Measurements from ENCODE around the gene CDK19. TPM values are rescaled to one million over a fixed set of nuclear protein-coding genes. Genes with fewer than 3 reads are reported as not detected.

The CDK19 gene
- total and polyA plus RNA-seq, 9 of the 15 experiments (the other 6 are each of a cell fraction or from before 2014, with no cell fraction given), result 3.8 to 15.2 (median 7.4) TPM

GRCh38 chr6:110654096-110654820, 161.0 kb downstream of the CDK19 start:
- in situ Hi-C loops (cut with MboI), result no loop called here
- no TSS peak for BruUV-seq (replicated peaks)
- no peak for ATAC-seq
- no peaks in the 10 kb centered on the region for H3K9me1 ChIP-seq (ENCODE audit: control insufficient read depth, insufficient read depth, low read length)
- FAIRE-seq, result no peak
- WGBS (ENCODE audit: insufficient coverage, low coverage, missing lambda C conversion rate), result 37% methylated on average over 7 of the region's 7 CpGs
- no peak overlapping the region for H3K27ac ChIP-seq (ENCODE audit: extremely low read depth, low read depth, low read length)
- no peaks in the 10 kb centered on the region for H4K20me1 ChIP-seq (replicated peaks; ENCODE audit: control insufficient read depth, insufficient read depth, low read length)
- POLR2A ChIA-PET, result no interaction called here
- H3K4me1 ChIP-seq (replicated peaks in 1 of 2; ENCODE audit: control insufficient read depth in 2 of 2, insufficient read depth in 2 of 2, low read length in 2 of 2), result no peaks in the 10 kb centered on the region
- no peaks in the 10 kb centered on the region for H3K9me3 ChIP-seq (replicated peaks; ENCODE audit: control insufficient read depth, insufficient read depth, low read depth, low read length)
- CTCF ChIA-PET (ENCODE audit: low intra/inter-chr PET ratio), result no interaction called here
- no peaks in the 10 kb centered on the region for H3K36me3 ChIP-seq (ENCODE audit: control insufficient read depth, insufficient read depth, low read length)
- no peak for DNase-seq (ENCODE audit: extremely low read depth in 1 of 4, low spot score in 3 of 4)
- no peaks in the 10 kb centered on the region for H3K79me2 ChIP-seq (ENCODE audit: control insufficient read depth, insufficient read depth, low read length)
- no peaks in the 10 kb centered on the region for H3K27me3 ChIP-seq (ENCODE audit: control insufficient read depth in 2 of 2, insufficient read depth in 2 of 2, low read length in 2 of 2)
- H2AFZ ChIP-seq (ENCODE audit: low read depth, low read length), result no peak overlapping the region
- H3K4me2 ChIP-seq (ENCODE audit: insufficient read depth, low read length), result no peak overlapping the region
- H3K4me3 ChIP-seq, result no peak overlapping the region
- intact Hi-C loops (cut with micrococcal nuclease), result no loop called here
- no peak overlapping the region for H3K9ac ChIP-seq (ENCODE audit: insufficient read depth in 1 of 2, low read depth in 2 of 2, low read length in 2 of 2)
- no peak for TF ChIP-seq RREB1 (CRISPR knock-in tag; IDR thresholded peaks at IDR 0.05)
- no peak for TF ChIP-seq TFAM (CRISPR knock-in tag; conservative IDR thresholded peaks at IDR 0.05)
- no peak for TF ChIP-seq RFX7 (CRISPR knock-in tag; IDR thresholded peaks at IDR 0.05)
- TF ChIP-seq TGIF2 (CRISPR knock-in tag; IDR thresholded peaks at IDR 0.05), result no peak
- no peak for TF ChIP-seq HNRNPL (IDR thresholded peaks at IDR 0.05; ENCODE audit: low read depth, low read length)
- TF ChIP-seq HOXB6 (CRISPR knock-in tag; IDR thresholded peaks at IDR 0.05; ENCODE audit: borderline replicate concordance), result no peak
- no peak for TF ChIP-seq ZNF512 (tag; IDR thresholded peaks at IDR 0.05)
- no peak for TF ChIP-seq ZNF830 (CRISPR knock-in tag; IDR thresholded peaks at IDR 0.05)
- no peak for TF ChIP-seq STAT6 (CRISPR knock-in tag; IDR thresholded peaks at IDR 0.05)

Measured in K562 (cell line).